OCI-LY1 (cell line): ENCODE measurements around the gene DLG5.

Source experiments
- H2AFZ ChIP-seq: fragments of 200-600 bp; sonication (generic), shearing (Covaris generic); 2 replicates; pipeline ENCODE4 v1.6.0; 2014; ENCODE audit warnings: antibody characterized with exemption, mild to moderate bottlenecking, low read length
- H3F3A ChIP-seq: fragments of 200-600 bp; sonication (generic), shearing (Covaris generic); 2 replicates; pipeline ENCODE4 v1.6.0; 2014; ENCODE audit warnings: mild to moderate bottlenecking, antibody characterized with exemption, low read length, moderate library complexity; ENCODE audit not compliant: insufficient read depth
- H3K27ac ChIP-seq: fragments of 200-600 bp; sonication (generic); 2 replicates; pipeline ENCODE4 v1.5.1; 2014; ENCODE audit warnings: low read length, mixed run types, mild to moderate bottlenecking, low read depth; ENCODE audit not compliant: poor library complexity, severe bottlenecking
- H3K27me3 ChIP-seq: fragments of 200-600 bp; sonication (generic); 2 replicates; pipeline ENCODE4 v1.6.0; 2014; ENCODE audit warnings: antibody characterized with exemption, mild to moderate bottlenecking, low read length, moderate library complexity; ENCODE audit not compliant: insufficient read depth
- H3K36me3 ChIP-seq: fragments of 200-600 bp; sonication (generic); 2 replicates; pipeline ENCODE4 v1.6.1; 2014; ENCODE audit warnings: mild to moderate bottlenecking, antibody characterized with exemption, low read length, moderate library complexity, mixed read lengths; ENCODE audit not compliant: insufficient read depth
- H3K4me1 ChIP-seq: fragments of 200-600 bp; sonication (generic); 2 replicates; pipeline ENCODE4 v1.5.1; 2014; ENCODE audit warnings: mild to moderate bottlenecking, low read length, moderate library complexity; ENCODE audit not compliant: insufficient read depth, severe bottlenecking
- H3K4me2 ChIP-seq: fragments of 200-600 bp; sonication (generic), shearing (Covaris generic); 2 replicates; pipeline ENCODE4 v1.6.1; 2014; ENCODE audit warnings: low read length
- H3K4me3 ChIP-seq: fragments of 200-600 bp; sonication (generic); 2 replicates; pipeline ENCODE4 v1.5.1; 2014; ENCODE audit warnings: low read length, low read depth, mild to moderate bottlenecking, mixed read lengths; ENCODE audit not compliant: poor library complexity, severe bottlenecking
- H3K79me2 ChIP-seq: fragments of 200-600 bp; shearing (Covaris generic); 2 replicates; pipeline ENCODE4 v1.6.1; 2016; ENCODE audit warnings: mixed run types, low read length, mixed read lengths; ENCODE audit not compliant: insufficient read depth
- H3K9ac ChIP-seq: fragments of 200-600 bp; sonication (generic), shearing (Covaris generic); 2 replicates; pipeline ENCODE4 v1.6.1; 2014; ENCODE audit warnings: mild to moderate bottlenecking, low read length, mixed read lengths
- H3K9me2 ChIP-seq: fragments of 200-600 bp; sonication (generic), shearing (Covaris generic); 2 replicates; pipeline ENCODE4 v1.6.1; 2014; ENCODE audit warnings: low read depth, mild to moderate bottlenecking, low read length, mixed read lengths
- H3K9me3 ChIP-seq: fragments of 200-600 bp; shearing (Covaris generic); 2 replicates; pipeline ENCODE4 v1.6.1; 2014; ENCODE audit warnings: low read length, mixed read lengths
- H4K20me1 ChIP-seq: fragments of 200-600 bp; sonication (generic), shearing (Covaris generic); 2 replicates; pipeline ENCODE4 v1.6.0; 2016; ENCODE audit warnings: mild to moderate bottlenecking, low read length; ENCODE audit not compliant: insufficient read depth
- CTCF ChIP-seq: fragments of 200-600 bp; sonication (generic), shearing (Covaris generic); IDR thresholded peaks from 2 replicates; pipeline ENCODE4 v1.5.1; 2017; ENCODE audit warnings: mild to moderate bottlenecking, antibody characterized with exemption, low read length, moderate library complexity, mixed read lengths
- EZH2 ChIP-seq: fragments of 200-600 bp; sonication (generic), shearing (Covaris generic); IDR thresholded peaks from 2 replicates; pipeline ENCODE4 v1.8.0; 2017; ENCODE audit warnings: borderline replicate concordance, mixed run types, mild to moderate bottlenecking, antibody characterized with exemption, low read length, moderate library complexity, mixed read lengths

The DLG5 gene

GRCh38 chr10:77863446-77863845 is 63.1 kb downstream of the DLG5 start:
- no peaks in the 10 kb centered on the region for H3K9me3 ChIP-seq
- no peak overlapping the region for H3K9ac ChIP-seq
- no peaks in the 10 kb centered on the region for H3K4me1 ChIP-seq
- peaks cover 5% of the 10 kb centered on the region; the same call in 1 of the 2 replicates for H3K27me3 ChIP-seq
- no peaks in the 10 kb centered on the region for H3K79me2 ChIP-seq
- no peak overlapping the region for H3K27ac ChIP-seq
- no peaks in the 10 kb centered on the region for H3K9me2 ChIP-seq
- TF ChIP-seq CTCF = no peak
- no peak for TF ChIP-seq EZH2
- no peak overlapping the region for H3K4me2 ChIP-seq
- H2AFZ ChIP-seq = no peak overlapping the region
- no peaks in the 10 kb centered on the region for H3F3A ChIP-seq
- H4K20me1 ChIP-seq = no peaks in the 10 kb centered on the region
- no peaks in the 10 kb centered on the region for H3K36me3 ChIP-seq
- H3K4me3 ChIP-seq = no peak overlapping the region

GRCh38 chr10:77862595-77862994 is 64.0 kb downstream of the DLG5 start:
- H3K79me2 ChIP-seq = no peaks in the 10 kb centered on the region
- TF ChIP-seq CTCF = no peak
- no peak for TF ChIP-seq EZH2
- H3F3A ChIP-seq = no peaks in the 10 kb centered on the region

GRCh38 chr10:77861366-77861765 is 65.2 kb downstream of the DLG5 start:
- H3K27me3 ChIP-seq = peaks cover 5% of the 10 kb centered on the region; the same call in 1 of the 2 replicates
- no peaks in the 10 kb centered on the region for H3K9me3 ChIP-seq
- no peak overlapping the region for H3K4me3 ChIP-seq
- no peaks in the 10 kb centered on the region for H3K36me3 ChIP-seq
- H3K9ac ChIP-seq = no peak overlapping the region
- no peaks in the 10 kb centered on the region for H3K9me2 ChIP-seq
- no peak overlapping the region for H2AFZ ChIP-seq
- H3K4me2 ChIP-seq = no peak overlapping the region
- no peaks in the 10 kb centered on the region for H3K4me1 ChIP-seq
- no peaks in the 10 kb centered on the region for H4K20me1 ChIP-seq
- H3K79me2 ChIP-seq = no peaks in the 10 kb centered on the region
- TF ChIP-seq CTCF = no peak
- TF ChIP-seq EZH2 = no peak
- H3K27ac ChIP-seq = no peak overlapping the region
- H3F3A ChIP-seq = no peaks in the 10 kb centered on the region

More at GRCh38 chr10:77862595-77862994, 64.0 kb downstream of the DLG5 start:
- Histone ChIP-seq H3K9me2 (no peaks in the 10 kb centered on the region), H3K36me3 (no peaks in the 10 kb centered on the region), H3K9ac (no peak overlapping the region), H3K4me1 (no peaks in the 10 kb centered on the region), H3K9me3 (no peaks in the 10 kb centered on the region), H3K27ac (no peak overlapping the region), H2AFZ (no peak overlapping the region), H3K27me3 (peaks cover 5% of the 10 kb centered on the region; the same call in 1 of the 2 replicates), H3K4me3 (no peak overlapping the region), H4K20me1 (no peaks in the 10 kb centered on the region), H3K4me2 (no peak overlapping the region)
